ENCODE results near the gene ADGRG2.
"Not testable (repeated sequence)": the region's sequence is repeated elsewhere in the genome, so short reads cannot be mapped to it uniquely, and the experiment has no call there.

ADGRG2 gene

DNA sequence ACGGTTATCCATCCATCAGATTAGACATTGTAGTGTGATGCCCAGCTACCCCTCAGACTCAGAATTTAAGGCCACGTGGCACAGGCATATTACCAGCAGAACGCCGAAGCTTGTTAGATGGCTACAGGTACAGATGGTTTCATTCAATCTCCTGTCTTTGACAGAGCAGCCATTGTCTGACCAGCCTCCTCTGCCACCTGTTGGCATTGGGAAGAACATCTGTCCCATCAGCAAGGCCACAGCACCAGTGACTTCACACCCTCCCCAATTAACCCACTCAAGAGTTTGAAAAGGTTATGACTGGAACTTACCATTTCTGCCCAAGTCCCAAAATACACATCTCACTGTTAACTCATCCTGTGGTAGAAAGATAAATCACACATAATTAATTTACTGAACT, 116.4 kb downstream of the ADGRG2 start:
- no peak for DNase-seq (ENCODE audit: low read depth, low spot score)

DNA sequence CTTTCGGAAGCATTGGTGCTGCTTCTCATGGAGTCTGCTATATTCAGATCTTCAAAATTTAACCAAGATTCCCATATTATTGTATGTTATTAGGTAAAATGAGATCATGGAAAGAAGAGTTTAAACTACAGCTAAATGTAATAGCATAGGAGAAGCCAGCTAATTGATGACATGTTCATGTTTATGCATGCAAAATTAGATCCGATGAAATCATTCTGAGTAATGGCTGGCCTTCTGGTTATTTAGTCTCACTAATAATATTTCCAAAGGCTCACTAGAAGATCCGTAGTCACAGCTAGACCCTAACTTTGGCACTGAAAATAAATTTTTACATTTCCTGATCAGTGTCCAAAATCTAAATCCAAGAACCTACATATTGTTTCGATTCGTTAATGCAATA, 118.5 kb downstream of the ADGRG2 start:
- no peak for DNase-seq (ENCODE audit: low read depth, low spot score)

DNA sequence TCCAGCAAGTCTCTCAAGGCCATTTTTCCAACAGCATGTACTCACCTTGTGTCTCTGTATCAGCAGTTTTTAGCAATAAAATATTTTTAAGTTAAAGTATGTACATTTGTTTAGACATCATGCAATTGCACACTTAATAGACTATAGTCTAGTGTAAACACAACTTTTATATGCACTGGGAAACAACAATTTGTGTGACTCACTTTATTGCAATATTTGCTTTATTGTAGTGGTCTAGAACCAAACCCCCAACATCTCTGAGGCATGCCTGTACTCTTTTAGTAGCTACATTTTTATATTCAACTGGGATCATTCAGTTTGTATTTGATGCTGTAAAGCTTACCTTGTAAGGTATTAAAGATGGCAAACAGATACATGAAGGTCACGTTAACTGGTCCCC, 123.6 kb downstream of the ADGRG2 start:
- no peak for DNase-seq (ENCODE audit: low read depth, low spot score)

DNA sequence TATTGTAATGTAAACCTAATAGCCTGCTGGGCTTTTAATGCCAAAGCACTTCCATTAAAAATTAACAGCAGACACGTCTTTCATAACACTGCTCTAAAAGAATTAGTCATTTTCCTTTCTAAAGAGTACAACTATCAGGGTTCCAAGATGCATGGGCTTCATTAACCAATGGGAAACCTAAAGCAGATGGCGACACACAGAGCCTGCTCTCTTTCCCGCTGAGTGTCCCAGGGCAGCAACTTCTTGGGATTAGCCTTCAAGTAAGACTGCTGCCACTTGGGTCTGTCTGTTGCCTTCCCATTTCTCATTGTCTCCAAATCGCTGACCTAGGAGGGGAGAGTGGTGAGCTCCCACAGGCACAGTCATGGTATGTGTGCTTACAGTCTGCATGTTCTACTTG, 124.4 kb downstream of the ADGRG2 start:
- DNase-seq (ENCODE audit: low read depth, low spot score), result peak; percentile 21

GRCh38 chrX:18996536-18996935, 125.7 kb downstream of the ADGRG2 start:
- DNase-seq (ENCODE audit: low read depth, low spot score), result no peak

DNA sequence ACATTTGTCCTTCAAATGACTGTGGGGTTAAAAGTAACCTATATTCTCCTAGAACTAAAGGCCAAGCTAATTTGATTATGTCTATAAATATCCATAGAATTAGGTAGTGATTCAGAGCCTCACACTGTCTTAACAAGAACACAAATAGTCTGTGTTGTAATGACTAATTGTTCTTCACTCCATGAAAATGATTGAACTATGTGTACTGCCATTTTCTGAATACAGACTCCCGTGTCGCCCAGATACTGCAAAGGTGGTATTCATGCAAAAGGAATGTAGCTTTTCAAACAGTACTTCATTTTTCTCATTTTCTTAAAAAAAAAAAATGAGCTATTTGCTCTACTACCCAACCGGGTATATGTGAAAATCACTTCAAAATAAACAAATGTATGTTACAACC, 127.0 kb downstream of the ADGRG2 start:
- DNase-seq (ENCODE audit: low read depth, low spot score), result no peak

DNA sequence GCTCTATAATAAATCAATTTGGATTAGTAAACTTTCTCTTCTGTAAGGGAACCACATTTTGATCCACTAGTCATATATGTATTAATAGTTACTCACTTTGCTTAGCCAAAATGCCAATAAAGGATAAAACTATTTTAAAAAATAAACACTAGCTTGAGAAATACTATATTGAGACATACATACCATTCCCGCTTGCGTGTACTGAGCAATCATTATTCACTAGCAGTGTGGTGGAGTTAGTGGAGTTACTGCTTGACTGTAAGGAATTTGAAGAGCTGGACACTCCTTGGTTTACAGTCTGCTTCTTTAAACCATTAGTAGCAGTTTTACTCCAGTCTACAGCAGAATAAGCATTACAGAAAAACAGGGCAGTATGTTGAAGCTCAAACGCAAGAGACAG, 127.6 kb downstream of the ADGRG2 start:
- DNase-seq (ENCODE audit: low read depth, low spot score), result no peak

DNA sequence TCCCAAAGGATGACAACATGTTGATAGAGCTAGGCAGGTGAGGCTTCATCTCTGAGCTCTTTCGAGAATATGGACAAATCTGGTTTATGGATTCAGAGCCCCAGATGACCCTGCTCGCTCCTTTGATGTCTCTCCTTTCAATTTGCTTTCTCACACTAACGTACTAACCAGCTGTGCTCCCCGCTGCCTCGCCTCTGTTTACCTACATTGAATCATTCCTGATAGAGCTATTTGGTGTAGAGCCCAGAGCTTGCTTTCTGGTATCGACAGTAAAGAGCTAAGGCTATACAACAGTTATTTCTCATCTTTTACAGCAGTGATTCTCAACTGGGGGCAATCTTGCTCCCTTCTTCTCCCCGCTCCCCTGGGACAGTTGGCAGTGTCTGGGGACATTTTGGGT, 129.4 kb downstream of the ADGRG2 start:
- DNase-seq (ENCODE audit: low read depth, low spot score), result no peak

DNA sequence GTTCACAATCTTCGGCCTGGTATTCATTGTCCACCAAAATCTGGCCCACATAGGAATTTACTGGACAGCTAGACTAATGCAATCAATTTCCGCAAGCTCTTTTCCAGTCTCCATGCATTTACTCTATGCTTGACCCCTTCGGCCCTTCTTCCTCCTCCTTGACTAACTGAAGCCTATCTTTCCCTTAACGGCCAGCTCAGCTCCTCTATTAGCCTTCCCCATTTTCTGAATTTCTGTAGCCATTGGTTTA, 137.2 kb downstream of the ADGRG2 start:
- DNase-seq (ENCODE audit: low read depth, low spot score), result no peak

DNA sequence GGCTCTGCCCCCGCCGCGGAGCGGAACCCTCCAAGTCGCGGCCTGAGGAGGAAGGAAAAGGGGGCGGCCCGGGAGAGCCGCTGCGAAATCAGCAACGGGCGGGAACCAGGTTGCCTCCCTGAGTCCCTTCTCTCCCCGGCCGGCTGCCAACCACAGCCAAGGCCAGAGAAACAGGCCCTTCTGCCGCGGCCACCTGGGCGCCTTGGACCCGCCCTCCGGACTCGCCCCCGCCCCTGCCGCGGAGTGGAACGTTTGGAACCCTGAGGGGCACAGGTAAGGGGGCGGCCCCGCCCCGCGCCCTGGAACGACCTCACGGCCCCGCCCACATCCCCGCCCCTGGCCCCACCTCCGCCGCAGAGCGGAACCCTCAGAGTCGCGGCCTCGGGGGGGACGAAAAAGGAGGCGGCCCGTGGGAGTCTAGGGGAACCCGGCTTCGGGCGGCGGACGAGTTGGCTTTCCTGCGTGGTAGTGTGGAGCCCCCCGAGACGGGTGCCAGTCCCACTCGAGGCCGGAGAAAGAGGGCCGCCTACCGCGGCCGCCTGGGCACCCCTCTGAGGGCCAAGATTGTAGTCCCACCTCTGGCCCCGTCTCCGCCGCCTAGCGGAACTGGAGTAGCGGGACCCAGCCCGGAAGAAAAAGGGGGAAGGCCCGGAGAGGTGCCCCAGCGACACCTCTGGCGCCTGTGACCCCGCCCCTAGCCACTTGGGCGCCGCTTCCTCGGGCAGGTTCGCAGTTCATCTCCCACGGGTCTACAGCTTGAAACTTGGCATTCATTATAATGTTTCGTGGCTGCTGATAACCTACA, 137.7 kb downstream of the ADGRG2 start:
- DNase-seq (ENCODE audit: low read depth, low spot score), result peak; percentile 95

DNA sequence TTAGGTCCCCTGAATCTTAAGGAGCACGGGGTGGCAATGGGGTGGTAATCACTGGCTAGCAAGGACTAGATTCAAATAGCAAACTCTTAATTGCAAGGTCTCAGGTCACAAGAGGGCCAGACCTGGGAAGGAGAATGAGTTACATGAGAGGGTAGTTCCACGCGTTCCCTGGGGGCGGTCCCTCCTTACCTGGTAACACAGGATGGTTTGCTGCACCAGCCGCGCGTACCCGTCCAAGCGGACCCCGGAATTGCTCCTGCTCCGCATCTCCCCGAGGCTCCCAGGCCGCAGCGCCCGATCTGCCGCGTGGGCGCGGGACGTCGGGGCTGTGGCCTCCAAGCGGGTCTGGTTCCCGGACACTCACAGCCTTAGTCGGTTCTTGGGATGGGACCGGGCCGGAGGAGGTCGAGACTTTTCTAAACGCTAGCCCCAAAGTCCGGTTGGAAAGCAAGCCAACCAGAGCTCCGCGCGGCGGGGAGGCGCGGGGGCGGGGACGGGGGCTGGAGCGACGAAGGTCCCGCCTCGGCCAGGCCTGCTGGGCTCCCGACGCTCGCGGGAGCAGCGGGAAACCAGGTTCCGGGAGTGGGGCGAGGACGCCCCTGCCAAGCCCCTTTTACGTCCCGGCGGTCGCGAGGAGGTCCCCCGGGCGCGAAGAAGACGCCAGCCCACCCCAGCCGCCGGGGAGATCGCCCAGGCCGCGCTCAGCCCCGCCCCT, 138.4 kb downstream of the ADGRG2 start, which contains the start of gene PHKA2:
Gene PHKA2 (minus strand): TSS at position 449 of the 715 bp plus-strand sequence. CDS start 182 bp downstream, at position 267.
- peak; percentile 53 for DNase-seq (ENCODE audit: low read depth, low spot score)

GRCh38 chrX:18981124-18981807, 141.0 kb downstream of the ADGRG2 start:
- no peak for DNase-seq (ENCODE audit: low read depth, low spot score)

- DNase-seq (ENCODE audit: low read depth, low spot score), result not testable (repeated sequence)
Observed at GRCh38 chrX:18980262-18980661, 142.0 kb downstream of the ADGRG2 start.

- DNase-seq (ENCODE audit: low read depth, low spot score), result no peak
Observed at GRCh38 chrX:18974993-18975392, 147.3 kb downstream of the ADGRG2 start.

DNA sequence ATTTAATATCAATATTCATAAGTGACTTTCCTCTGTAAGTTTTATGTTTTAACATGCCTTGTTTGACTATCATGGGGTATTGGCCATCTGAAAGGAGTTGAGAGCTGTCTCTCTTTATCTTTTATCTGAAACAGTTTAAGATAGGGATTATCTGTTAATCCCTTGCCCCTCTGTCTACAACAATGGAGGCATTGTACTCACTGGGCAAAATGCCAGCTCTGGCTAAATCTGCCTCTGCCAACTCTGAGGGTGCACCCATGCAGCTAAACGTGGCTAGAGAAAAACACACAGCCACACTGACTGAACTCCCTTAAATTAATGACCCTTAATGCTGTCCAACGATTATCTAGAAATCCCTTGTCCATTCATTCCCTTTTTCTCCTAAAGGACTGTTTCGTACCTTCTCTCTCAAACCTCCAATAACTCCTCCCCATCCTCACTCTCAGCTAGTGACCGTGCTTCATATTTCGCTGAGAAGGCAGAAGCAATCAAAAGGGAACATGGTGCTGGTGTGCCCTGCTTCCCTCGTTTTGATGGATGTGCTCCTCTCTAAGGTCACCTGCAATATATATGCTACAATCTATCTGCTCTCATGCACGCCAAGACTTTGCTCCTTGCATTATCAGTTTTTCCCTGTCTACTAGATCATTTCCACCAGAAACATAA, 148.6 kb downstream of the ADGRG2 start:
- DNase-seq (ENCODE audit: low read depth, low spot score), result no peak

GRCh38 chrX:18971506-18971905, 150.8 kb downstream of the ADGRG2 start:
- DNase-seq (ENCODE audit: low read depth, low spot score), result no peak

- DNase-seq (ENCODE audit: low read depth, low spot score), result no peak
Observed at GRCh38 chrX:18970465-18970864, 151.8 kb downstream of the ADGRG2 start.

- DNase-seq (ENCODE audit: low read depth, low spot score), result no peak
Observed at GRCh38 chrX:18966624-18967023, 155.6 kb downstream of the ADGRG2 start.

- no peak for DNase-seq (ENCODE audit: low read depth, low spot score)
Observed at GRCh38 chrX:18964901-18965300, 157.4 kb downstream of the ADGRG2 start.

- no peak for DNase-seq (ENCODE audit: low read depth, low spot score)
Observed at GRCh38 chrX:18964026-18964425, 158.2 kb downstream of the ADGRG2 start.

- no peak for DNase-seq (ENCODE audit: low read depth, low spot score)
Observed at GRCh38 chrX:18962329-18962728, 159.9 kb downstream of the ADGRG2 start.

DNA sequence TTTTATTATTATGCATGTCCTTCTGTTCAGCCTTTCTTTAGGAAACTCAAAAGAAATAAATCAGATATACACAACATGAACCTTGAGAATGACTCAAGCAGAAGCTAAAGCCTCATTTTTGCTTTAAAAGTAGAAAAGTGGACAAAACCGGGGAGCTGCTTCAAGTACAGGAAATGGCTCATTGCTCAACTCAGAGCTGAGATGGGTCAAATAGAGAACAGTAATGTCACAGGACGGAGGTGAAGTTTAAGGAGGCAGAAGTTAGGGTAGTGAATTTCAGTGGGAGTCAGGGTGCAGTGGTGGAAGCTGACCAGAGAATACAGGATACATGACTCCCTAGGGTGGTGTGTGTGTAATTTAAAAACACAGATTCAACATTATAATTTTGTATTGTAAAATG, 160.6 kb downstream of the ADGRG2 start:
- no peak for DNase-seq (ENCODE audit: low read depth, low spot score)

All from ELF-1 (cell line).